Measurements from ENCODE around the gene NRXN3. TPM values are rescaled to one million over a fixed set of nuclear protein-coding genes. Genes with fewer than 3 reads are reported as not detected.

Gene NRXN3
- total RNA-seq, 1 donor from 2014 or later = 1.6 TPM

GRCh38 chr14:78688503-78688902 is 518.3 kb downstream of the NRXN3 start:
- H3K27me3 ChIP-seq (ENCODE audit: control insufficient read depth, insufficient read depth, low read length) = no peaks in the 10 kb centered on the region
- DNase-seq (ENCODE audit: low read depth) = no peak
- H3K4me3 ChIP-seq (ENCODE audit: low read depth, low read length) = no peak overlapping the region
- H3K36me3 ChIP-seq (ENCODE audit: control insufficient read depth, insufficient read depth, low read length) = no peaks in the 10 kb centered on the region
- TF ChIP-seq CTCF (IDR thresholded peaks at IDR 0.05; ENCODE audit: insufficient read depth, low read length, poor library complexity, severe bottlenecking) = no peak

- no peak for TF ChIP-seq CTCF (IDR thresholded peaks at IDR 0.05; ENCODE audit: insufficient read depth, low read length, poor library complexity, severe bottlenecking)
Observed at GRCh38 chr14:78690836-78691235, 520.7 kb downstream of the NRXN3 start.

GRCh38 chr14:78697341-78697740 is 527.2 kb downstream of the NRXN3 start:
- Histone ChIP-seq H3K4me3 (ENCODE audit: low read depth, low read length) (no peak overlapping the region), H3K36me3 (ENCODE audit: control insufficient read depth, insufficient read depth, low read length) (no peaks in the 10 kb centered on the region), H3K27me3 (ENCODE audit: control insufficient read depth, insufficient read depth, low read length) (no peaks in the 10 kb centered on the region)
- no peak for DNase-seq (ENCODE audit: low read depth)
- peak; percentile 63 for TF ChIP-seq CTCF (IDR thresholded peaks at IDR 0.05; ENCODE audit: insufficient read depth, low read length, poor library complexity, severe bottlenecking)

More at GRCh38 chr14:78690836-78691235, 520.7 kb downstream of the NRXN3 start:
- DNase-seq (ENCODE audit: low read depth) = no peak
- H3K4me3 ChIP-seq (ENCODE audit: low read depth, low read length) = no peak overlapping the region
- H3K36me3 ChIP-seq (ENCODE audit: control insufficient read depth, insufficient read depth, low read length) = no peaks in the 10 kb centered on the region
- no peaks in the 10 kb centered on the region for H3K27me3 ChIP-seq (ENCODE audit: control insufficient read depth, insufficient read depth, low read length)

- no peak for TF ChIP-seq CTCF (IDR thresholded peaks at IDR 0.05; ENCODE audit: insufficient read depth, low read length, poor library complexity, severe bottlenecking)
Observed at GRCh38 chr14:78698991-78699390, 528.8 kb downstream of the NRXN3 start.

GRCh38 chr14:78700236-78700635 is 530.1 kb downstream of the NRXN3 start:
- Histone ChIP-seq H3K4me3 (ENCODE audit: low read depth, low read length) (no peak overlapping the region), H3K36me3 (ENCODE audit: control insufficient read depth, insufficient read depth, low read length) (no peaks in the 10 kb centered on the region), H3K27me3 (ENCODE audit: control insufficient read depth, insufficient read depth, low read length) (no peaks in the 10 kb centered on the region)
- DNase-seq (ENCODE audit: low read depth) = no peak
- TF ChIP-seq CTCF (IDR thresholded peaks at IDR 0.05; ENCODE audit: insufficient read depth, low read length, poor library complexity, severe bottlenecking) = no peak

More at GRCh38 chr14:78698991-78699390, 528.8 kb downstream of the NRXN3 start:
- no peaks in the 10 kb centered on the region for H3K36me3 ChIP-seq (ENCODE audit: control insufficient read depth, insufficient read depth, low read length)
- H3K27me3 ChIP-seq (ENCODE audit: control insufficient read depth, insufficient read depth, low read length) = no peaks in the 10 kb centered on the region
- H3K4me3 ChIP-seq (ENCODE audit: low read depth, low read length) = no peak overlapping the region
- DNase-seq (ENCODE audit: low read depth) = no peak

- no peak for TF ChIP-seq CTCF (IDR thresholded peaks at IDR 0.05; ENCODE audit: insufficient read depth, low read length, poor library complexity, severe bottlenecking)
- Histone ChIP-seq H3K4me3 (ENCODE audit: low read depth, low read length) (no peak overlapping the region), H3K36me3 (ENCODE audit: control insufficient read depth, insufficient read depth, low read length) (no peaks in the 10 kb centered on the region), H3K27me3 (ENCODE audit: control insufficient read depth, insufficient read depth, low read length) (no peaks in the 10 kb centered on the region)
- no peak for DNase-seq (ENCODE audit: low read depth)
Observed at GRCh38 chr14:78701246-78701645, 531.1 kb downstream of the NRXN3 start.
